Measurements from ENCODE around the gene IL5. TPM values are rescaled to one million over a fixed set of nuclear protein-coding genes. Genes with fewer than 3 reads are reported as not detected.
"Not testable (repeated sequence)": the region's sequence is repeated elsewhere in the genome, so short reads cannot be mapped to it uniquely, and the experiment has no call there.

The IL5 gene
- total RNA-seq, 1 donor from 2014 or later: 7.7 TPM

GRCh38 chr5:132539716-132540115 lies 3.6 kb downstream of the IL5 start:
- intact Hi-C loops (cut with micrococcal nuclease): no loop called here

DNA sequence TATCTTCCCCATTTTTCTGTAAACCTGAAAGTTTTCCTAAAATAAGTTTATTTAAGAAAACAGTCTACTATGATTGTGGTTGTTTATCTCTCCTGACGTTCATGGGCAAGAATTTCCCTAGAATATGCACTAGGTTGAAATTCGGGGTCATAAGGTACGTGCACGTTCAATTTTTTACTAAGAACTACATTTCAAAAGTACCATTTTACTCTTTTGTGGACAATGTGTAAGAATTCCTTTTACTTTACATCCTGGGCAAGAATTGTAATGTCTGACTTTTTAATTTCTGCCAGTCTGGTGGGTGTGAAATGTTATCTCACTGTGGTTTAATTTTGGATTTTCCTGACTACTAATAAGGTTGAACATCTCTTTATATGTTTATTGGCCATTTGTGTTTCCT lies 12.4 kb downstream of the IL5 start:
- intact Hi-C loops (cut with micrococcal nuclease): no loop called here

DNA sequence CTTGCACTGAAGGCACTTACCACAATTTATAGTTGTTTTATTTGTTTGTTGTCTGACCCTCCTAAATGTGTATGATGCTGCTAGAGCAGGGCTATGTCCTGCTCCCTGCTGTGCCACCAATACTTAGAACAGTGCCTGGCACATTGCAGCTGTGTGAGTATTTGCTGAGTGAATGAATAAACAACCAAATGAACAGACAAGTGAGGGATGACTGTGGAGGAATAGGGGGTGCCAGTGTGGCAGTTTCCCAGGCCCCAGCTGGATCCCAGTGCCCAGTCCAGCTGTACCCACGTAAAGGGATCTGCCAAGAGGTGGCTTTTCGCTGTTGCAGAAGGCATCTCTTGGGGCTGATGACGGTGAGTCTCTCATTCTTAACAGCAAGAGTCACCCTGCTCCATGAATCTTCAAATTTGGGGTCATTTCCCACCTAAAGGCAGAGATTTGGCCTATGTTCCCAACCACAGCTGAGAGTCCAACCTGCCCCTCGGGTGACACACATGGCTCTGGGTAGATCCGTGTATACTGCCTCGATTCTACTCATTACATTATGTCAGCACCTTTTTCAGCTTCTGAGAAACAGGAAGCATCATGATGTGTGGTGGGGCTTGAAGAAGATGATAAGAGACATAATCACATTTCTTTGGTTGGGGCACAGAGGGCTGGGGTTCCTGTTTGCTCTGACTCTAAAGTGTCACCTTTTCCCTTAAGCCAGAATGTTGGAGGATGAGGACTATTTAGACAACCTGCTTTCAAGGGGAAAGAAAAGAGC lies 14.3 kb downstream of the IL5 start:
- intact Hi-C loops (cut with micrococcal nuclease): loop anchor here (5.0 to 10.0 kb wide), 4 partner anchors 33 to 208 kb away; partner anchors contain the start of gene KIF3A

DNA sequence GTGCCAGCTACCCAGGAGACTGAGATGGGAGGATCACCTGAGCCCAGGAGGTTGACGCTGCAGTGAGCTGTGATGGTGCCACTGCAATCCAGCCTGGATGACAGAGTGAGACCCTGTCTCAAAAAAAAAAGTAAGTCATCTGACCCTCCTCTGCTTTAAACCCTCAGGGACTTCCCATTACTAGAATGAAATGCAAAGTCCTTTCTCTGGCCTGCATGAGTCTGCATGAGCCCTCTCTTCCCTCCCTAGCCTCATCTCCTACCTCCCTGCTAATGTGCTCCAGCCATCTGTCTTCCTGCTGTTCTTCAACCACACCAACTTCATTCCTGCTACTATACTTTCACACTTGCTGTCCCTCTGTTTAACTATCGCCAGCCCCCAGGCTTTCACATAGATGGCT lies 15.3 kb downstream of the IL5 start:
- intact Hi-C loops (cut with micrococcal nuclease): loop anchor here (5.0 to 10.0 kb wide), 4 partner anchors 34 to 209 kb away; partner anchors contain the start of gene KIF3A

DNA sequence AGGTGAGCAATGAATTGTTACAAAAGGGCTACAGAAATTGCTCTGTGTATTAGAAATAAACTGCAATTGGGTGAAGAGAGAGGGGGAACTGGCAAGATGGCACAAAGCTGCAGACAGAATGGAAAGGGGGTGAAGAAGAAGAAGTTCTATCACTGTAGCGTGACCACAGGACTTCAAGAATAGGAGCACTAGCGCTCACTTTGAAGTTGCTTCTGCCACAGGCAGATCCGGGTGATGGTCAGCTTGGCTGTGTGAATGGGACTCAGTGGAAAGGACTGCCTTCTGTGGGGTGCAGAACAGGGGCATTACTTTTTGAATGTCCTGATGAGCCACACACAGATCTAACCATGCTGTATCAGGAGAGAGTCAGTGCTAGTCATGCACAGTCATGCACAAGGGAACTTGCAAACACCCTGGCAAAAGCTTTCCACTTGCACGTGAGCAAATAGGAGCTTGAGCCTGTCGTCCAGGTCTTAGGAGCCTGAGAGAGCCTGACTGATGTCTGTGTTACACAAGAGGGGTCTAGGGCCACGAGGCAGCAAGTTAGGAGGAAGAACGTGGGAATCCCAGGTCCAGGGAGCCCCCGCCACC lies 16.3 kb downstream of the IL5 start:
- intact Hi-C loops (cut with micrococcal nuclease): loop anchor here (1.0 to 10.0 kb wide), 6 partner anchors 35 to 293 kb away; partner anchors contain the start of gene KIF3A

GRCh38 chr5:132526290-132526973 lies 16.9 kb downstream of the IL5 start:
- intact Hi-C loops (cut with micrococcal nuclease): loop anchor here (1.0 to 10.0 kb wide), 6 partner anchors 36 to 294 kb away; partner anchors contain the start of gene KIF3A

- intact Hi-C loops (cut with micrococcal nuclease): loop anchor here (5.0 to 10.0 kb wide), 4 partner anchors 37 to 212 kb away; partner anchors contain the start of gene KIF3A
Observed at GRCh38 chr5:132525299-132525724, 18.0 kb downstream of the IL5 start.

DNA sequence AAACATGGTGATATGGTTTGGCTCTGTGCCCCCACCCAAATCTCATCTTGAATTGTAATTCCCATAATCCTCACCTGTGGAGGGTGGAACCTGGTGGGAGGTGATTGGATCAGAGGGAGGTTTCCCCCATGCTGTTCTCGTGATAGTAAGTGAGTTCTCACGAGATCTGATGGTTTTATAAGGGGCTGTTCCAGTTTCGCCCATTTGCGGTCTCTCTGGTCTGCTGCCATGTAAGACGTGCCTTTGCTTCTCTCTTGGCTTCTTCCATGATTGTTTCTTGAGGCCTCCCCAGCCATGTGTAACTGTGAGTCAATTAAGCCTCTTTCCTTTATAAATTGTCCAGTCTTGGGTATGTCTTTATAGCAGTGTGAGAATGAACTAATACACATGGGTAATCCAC lies 18.4 kb downstream of the IL5 start:
- intact Hi-C loops (cut with micrococcal nuclease): loop anchor here (5.0 to 10.0 kb wide), 4 partner anchors 37 to 212 kb away; partner anchors contain the start of gene KIF3A

DNA sequence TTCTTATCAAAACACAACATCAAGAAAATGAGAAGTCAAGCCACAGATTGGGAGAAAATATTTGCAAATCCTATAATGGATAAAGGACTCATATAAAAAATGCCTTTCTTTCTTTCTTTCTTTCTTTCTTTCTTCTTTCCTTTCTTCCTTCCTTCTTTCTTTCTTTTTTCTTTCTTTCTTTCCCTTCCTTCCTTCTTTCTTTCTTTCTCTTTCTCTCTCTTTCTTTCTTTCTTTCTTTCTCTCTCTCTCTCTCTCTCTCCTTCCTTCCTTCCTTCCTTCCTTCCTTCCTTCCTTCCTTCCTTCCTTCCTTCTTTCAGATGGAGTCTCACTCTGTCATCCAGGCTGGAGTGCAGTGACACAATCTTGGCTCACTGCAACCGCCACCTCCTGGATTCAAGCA lies 21.3 kb downstream of the IL5 start:
- intact Hi-C loops (cut with micrococcal nuclease): loop anchor here (10.0 kb wide), 1 partner anchor 63 kb away; no protein-coding TSS in a partner anchor

DNA sequence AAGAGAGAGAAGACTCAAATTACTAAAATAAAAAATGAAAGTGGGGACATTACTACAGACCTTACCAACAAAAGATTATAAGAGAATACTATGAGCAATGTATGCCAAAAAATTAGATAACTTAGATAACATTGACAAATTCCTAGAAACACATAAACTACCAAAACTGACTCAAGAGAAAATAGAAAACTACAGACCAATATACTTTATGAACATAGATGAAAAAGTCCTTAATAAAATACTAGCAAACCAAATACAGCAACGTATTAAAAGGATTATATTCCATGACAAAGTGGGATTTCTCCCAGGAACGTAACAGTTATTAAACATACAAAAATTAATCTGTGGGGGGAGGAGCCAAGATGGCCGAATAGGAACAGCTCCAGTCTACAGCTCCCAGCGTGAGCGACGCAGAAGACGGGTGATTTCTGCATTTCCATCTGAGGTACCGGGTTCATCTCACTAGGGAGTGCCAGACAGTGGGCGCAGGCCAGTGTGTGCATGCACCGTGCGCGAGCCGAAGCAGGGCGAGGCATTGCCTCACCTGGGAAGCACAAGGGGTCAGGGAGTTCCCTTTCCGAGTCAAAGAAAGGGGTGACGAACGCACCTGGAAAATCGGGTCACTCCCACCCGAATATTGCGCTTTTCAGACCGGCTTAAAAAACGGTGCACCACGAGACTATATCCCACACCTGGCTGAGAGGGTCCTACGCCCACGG lies 29.5 kb downstream of the IL5 start:
- intact Hi-C loops (cut with micrococcal nuclease): not testable (repeated sequence)

DNA sequence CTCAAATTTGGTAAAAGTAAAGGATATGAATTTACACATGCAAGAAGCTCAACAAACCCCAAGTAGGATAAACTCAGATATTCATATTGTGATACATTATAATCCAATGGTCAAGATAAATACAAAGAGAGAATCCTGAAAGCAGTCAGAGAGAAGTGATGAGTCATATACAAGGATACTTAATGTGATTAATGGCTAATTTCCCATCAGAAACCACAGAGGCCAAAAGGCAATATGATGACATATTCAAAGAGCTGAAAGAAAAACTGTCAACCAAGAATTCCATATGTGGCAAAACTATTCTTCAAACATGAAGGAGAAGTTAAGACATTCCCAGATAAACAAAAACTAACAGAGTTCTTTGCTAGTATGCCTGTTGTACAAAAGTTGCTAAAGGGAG lies 33.2 kb downstream of the IL5 start:
- intact Hi-C loops (cut with micrococcal nuclease): no loop called here

DNA sequence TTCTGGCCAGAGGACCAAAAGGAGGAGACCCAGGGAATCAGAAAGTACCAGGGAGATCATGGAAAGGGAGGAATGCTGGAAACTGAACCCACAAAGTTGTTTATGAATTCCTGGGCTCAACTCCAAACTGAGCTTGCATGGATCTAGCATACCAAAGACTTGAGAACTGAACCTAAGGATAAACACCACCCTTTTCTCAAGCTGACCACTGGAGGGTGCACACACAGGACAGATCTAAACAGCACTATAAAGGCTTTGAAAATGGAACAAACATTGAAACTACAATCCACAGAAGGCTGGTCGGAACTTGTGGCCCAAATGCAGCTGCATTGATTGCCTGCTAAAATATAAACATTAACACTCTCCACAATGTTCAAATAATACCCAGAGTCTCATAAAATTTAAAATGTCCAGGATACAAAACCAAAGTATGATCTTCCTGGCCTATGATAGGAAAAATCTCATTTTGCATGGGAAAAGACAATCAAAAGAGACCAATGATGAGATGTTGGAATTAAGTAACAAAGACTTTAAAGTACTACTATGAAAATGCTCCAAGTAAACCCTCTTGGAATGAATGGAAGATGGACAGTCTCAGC lies 37.1 kb downstream of the IL5 start:
- intact Hi-C loops (cut with micrococcal nuclease): no loop called here

DNA sequence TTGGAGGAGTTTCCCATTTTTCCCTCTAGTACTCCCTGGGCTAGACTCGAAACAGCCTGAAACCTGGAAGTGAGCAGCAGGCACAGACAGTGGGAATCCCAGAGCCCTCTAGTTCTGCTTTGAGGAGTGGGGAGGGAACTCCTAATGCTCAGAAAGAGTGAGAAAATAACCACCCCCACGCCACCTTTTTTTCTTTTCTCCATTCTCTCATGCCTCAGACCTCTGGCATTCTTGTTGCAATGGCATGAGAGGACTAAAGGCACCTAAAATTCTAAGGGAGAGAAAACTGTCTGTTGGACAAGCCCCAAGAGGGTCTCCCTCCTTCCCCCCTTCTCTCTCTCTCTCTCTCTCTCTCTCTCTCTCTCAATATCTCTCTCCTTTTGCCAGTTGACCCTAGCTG lies 37.7 kb downstream of the IL5 start:
- intact Hi-C loops (cut with micrococcal nuclease): no loop called here

DNA sequence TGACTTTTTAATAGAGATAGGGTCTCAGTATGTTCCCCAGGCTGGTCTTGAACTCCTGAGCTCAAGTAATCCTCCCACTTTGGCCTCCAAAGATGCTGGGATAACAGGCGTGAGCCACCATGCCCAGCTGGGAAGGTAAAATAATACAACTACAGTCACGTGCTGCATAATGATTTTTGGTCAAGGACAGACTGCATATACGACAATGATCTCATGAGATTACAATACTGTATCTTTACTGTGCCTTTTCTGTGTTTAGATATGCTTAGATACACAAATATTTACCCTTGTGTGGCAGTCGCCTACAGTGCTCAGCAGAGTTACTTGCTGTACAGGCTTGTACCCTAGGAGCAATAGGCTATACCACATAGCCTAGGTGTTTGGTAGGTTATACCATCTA lies 38.6 kb downstream of the IL5 start:
- intact Hi-C loops (cut with micrococcal nuclease): no loop called here

- intact Hi-C loops (cut with micrococcal nuclease): no loop called here
Observed at GRCh38 chr5:132503244-132503643, 40.1 kb downstream of the IL5 start.

- intact Hi-C loops (cut with micrococcal nuclease): loop anchor here (1.0 kb wide), 1 partner anchor 116 kb away; no protein-coding TSS in a partner anchor
Observed at GRCh38 chr5:132501961-132502931, 41.1 kb downstream of the IL5 start.

GRCh38 chr5:132501629-132501956 lies 41.7 kb downstream of the IL5 start:
- intact Hi-C loops (cut with micrococcal nuclease): loop anchor here (1.0 kb wide), 1 partner anchor 115 kb away; no protein-coding TSS in a partner anchor

- intact Hi-C loops (cut with micrococcal nuclease): loop anchor here (1.0 kb wide), 1 partner anchor 115 kb away; no protein-coding TSS in a partner anchor
Observed at GRCh38 chr5:132500931-132501628, 42.2 kb downstream of the IL5 start.
